ENCODE results near the gene ISCA2. TPM values are rescaled to one million over a fixed set of nuclear protein-coding genes. Genes with fewer than 3 reads are reported as not detected.

Gene ISCA2
- total RNA-seq, 1 donor from 2014 or later = 33.4 TPM

DNA sequence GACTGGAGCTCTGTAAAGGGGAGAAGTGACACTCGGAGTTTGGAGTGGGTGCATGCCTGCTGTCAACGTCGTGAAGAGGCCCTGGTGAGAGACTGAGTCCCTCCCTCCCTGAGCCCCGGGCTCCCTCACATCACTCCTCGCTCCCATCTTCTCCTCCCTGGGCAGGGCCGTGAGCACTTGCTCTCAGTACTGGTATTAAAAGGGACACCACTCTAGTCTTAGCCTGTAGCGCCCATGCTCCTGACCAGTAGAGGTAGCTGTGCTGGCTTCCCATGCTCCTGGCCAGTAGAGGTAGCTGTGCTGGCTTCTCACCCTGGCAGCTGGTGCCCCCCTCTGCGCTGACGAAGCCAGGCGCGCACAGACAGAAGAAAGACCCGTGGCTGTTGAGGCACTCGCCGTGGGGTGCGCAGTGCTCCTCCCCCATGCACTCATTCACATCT lies 14.7 kb downstream of the ISCA2 start:
- no peaks in the 10 kb centered on the region for H3K4me1 Mint-ChIP-seq (ENCODE audit: unreplicated experiment)
- H3K36me3 Mint-ChIP-seq = no peaks in the 10 kb centered on the region
- TF ChIP-seq, protein P1, sequence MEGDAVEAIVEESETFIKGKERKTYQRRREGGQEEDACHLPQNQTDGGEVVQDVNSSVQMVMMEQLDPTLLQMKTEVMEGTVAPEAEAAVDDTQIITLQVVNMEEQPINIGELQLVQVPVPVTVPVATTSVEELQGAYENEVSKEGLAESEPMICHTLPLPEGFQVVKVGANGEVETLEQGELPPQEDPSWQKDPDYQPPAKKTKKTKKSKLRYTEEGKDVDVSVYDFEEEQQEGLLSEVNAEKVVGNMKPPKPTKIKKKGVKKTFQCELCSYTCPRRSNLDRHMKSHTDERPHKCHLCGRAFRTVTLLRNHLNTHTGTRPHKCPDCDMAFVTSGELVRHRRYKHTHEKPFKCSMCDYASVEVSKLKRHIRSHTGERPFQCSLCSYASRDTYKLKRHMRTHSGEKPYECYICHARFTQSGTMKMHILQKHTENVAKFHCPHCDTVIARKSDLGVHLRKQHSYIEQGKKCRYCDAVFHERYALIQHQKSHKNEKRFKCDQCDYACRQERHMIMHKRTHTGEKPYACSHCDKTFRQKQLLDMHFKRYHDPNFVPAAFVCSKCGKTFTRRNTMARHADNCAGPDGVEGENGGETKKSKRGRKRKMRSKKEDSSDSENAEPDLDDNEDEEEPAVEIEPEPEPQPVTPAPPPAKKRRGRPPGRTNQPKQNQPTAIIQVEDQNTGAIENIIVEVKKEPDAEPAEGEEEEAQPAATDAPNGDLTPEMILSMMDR (conservative IDR thresholded peaks at IDR 0.05) = peak; percentile 51
- H3K9me3 Mint-ChIP-seq = no peaks in the 10 kb centered on the region
- peak; percentile 58 for DNase-seq (ENCODE audit: extremely low spot score, unreplicated experiment)
- H3K4me3 Mint-ChIP-seq = no peak overlapping the region
- peaks cover 8% of the 10 kb centered on the region for H3K27me3 Mint-ChIP-seq
- no peak overlapping the region for H3K27ac Mint-ChIP-seq

- no peak for DNase-seq (ENCODE audit: extremely low spot score, unreplicated experiment)
- Mint-ChIP-seq H3K27me3 (peaks cover 8% of the 10 kb centered on the region), H3K27ac (no peak overlapping the region), H3K4me1 (ENCODE audit: unreplicated experiment) (no peaks in the 10 kb centered on the region), H3K9me3 (no peaks in the 10 kb centered on the region), H3K36me3 (no peaks in the 10 kb centered on the region), H3K4me3 (no peak overlapping the region)
- TF ChIP-seq, protein P1 (conservative IDR thresholded peaks at IDR 0.05) = no peak
Observed at GRCh38 chr14:74508844-74509428, 15.4 kb downstream of the ISCA2 start.

GRCh38 chr14:74509587-74510222 lies 16.1 kb downstream of the ISCA2 start:
- Mint-ChIP-seq H3K27ac (no peak overlapping the region), H3K4me3 (no peak overlapping the region), H3K27me3 (peaks cover 8% of the 10 kb centered on the region), H3K36me3 (no peaks in the 10 kb centered on the region), H3K9me3 (no peaks in the 10 kb centered on the region), H3K4me1 (ENCODE audit: unreplicated experiment) (no peaks in the 10 kb centered on the region)
- TF ChIP-seq, protein P1 (conservative IDR thresholded peaks at IDR 0.05) = no peak
- DNase-seq (ENCODE audit: extremely low spot score, unreplicated experiment) = no peak

DNA sequence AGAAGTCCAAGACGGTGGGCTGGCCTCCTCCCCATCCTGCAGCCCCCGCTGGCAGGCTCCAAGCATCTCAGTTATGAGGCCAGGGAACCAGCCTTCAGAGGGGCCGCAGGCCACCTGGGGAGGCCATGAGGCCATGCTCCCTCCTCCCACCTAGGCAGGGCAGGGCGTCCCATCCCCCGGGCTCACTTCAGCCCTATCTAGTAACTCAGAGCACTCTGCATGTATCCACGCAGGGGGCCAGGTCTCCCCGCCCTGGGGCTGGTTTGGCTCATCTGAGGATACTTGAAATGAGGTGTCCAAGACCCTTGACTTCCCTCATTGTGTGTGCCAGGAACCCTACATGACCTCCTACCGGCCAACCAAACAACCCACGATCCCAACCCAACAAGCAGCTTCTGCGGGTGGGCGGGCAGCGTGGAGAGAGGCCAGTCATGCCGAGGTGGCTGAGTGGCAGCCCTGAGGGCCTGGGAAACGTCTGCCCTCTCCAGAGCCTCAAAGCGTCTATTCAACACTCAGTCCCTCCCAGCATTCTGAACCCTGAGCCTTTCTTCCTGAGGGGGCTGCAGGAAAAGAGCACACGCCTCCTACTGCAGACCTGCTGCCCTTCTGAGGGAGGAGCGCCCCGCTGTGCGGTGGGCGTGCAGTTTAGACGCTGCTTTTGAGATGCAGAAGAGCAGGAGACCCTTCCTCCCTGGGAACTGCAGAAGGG lies 16.8 kb downstream of the ISCA2 start:
- H3K4me3 Mint-ChIP-seq = no peak overlapping the region
- no peak for DNase-seq (ENCODE audit: extremely low spot score, unreplicated experiment)
- no peaks in the 10 kb centered on the region for H3K9me3 Mint-ChIP-seq
- no peaks in the 10 kb centered on the region for H3K36me3 Mint-ChIP-seq
- TF ChIP-seq, protein P1 (conservative IDR thresholded peaks at IDR 0.05) = no peak
- H3K4me1 Mint-ChIP-seq (ENCODE audit: unreplicated experiment) = no peaks in the 10 kb centered on the region
- H3K27me3 Mint-ChIP-seq = peaks cover 8% of the 10 kb centered on the region
- no peak overlapping the region for H3K27ac Mint-ChIP-seq

DNA sequence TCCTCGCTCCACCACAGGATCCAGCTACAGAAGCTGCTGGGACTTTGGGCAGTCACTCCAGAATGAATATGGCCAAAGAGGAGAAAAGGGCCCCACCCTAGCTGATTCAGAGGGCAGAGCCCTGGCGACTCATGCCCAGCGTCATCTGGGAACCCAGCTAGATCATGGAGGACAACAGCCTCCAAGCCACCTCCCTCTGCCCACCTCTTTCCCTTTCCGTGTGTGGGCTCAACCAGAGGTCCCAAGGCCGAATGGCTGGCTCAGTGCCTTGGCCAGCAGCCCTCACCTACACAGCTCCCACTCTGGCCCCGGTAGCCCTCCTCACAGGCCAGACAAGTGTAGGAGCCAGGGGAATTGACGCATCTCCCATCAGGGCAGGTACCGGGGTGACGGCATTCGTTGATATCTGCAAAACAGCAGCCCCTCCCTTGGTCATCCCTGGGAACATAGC lies 17.4 kb downstream of the ISCA2 start:
- H3K9me3 Mint-ChIP-seq = no peaks in the 10 kb centered on the region
- no peak for DNase-seq (ENCODE audit: extremely low spot score, unreplicated experiment)
- no peaks in the 10 kb centered on the region for H3K36me3 Mint-ChIP-seq
- H3K27me3 Mint-ChIP-seq = peaks cover 8% of the 10 kb centered on the region
- TF ChIP-seq, protein P1 (conservative IDR thresholded peaks at IDR 0.05) = no peak
- no peak overlapping the region for H3K4me3 Mint-ChIP-seq
- H3K4me1 Mint-ChIP-seq (ENCODE audit: unreplicated experiment) = no peaks in the 10 kb centered on the region
- H3K27ac Mint-ChIP-seq = no peak overlapping the region

All from type B pancreatic cell (in vitro differentiated cells).